IMR-90 (cell line): ENCODE measurements around the gene TSSC4. TPM values are rescaled to one million over a fixed set of nuclear protein-coding genes. Genes with fewer than 3 reads are reported as not detected.

ENCODE experiments used
- ATAC-seq: fragments of 200-7000 bp; cut with Tn5 transposase; 2 replicates; pipeline ENCODE4 v1.9.1; 2020; ENCODE audit warnings: low read depth, mild to moderate bottlenecking, moderate library complexity
- BruUV-seq: library from RNA; stranded (reverse); fragments of 400-500 nt; replicated peaks from 2 replicates; lab custom pipeline; 2021; lab: Mats Ljungman, UMichigan
- CTCF ChIA-PET: fragments of 300-600 bp; formaldehyde crosslinking; extraction: SDS; loops from one replicate; lab custom pipeline; 2021; ENCODE audit warnings: antibody characterized with exemption; lab: Yijun Ruan, JAX
- POLR2A ChIA-PET: fragments of 300-600 bp; sonication (Branson Sonifier 250); formaldehyde crosslinking; loops from one replicate; lab custom pipeline; 2022; ENCODE audit warnings: antibody characterized with exemption; ENCODE audit not compliant: unreplicated experiment; lab: Charles Lee
- DNase-seq: peaks from one replicate; pipeline ENCODE4 v3.0.0; 2013
- H2AFZ ChIP-seq: replicated peaks from 2 replicates; pipeline ENCODE3; 2013; ENCODE audit warnings: low read length, mild to moderate bottlenecking; ENCODE audit not compliant: poor library complexity
- H2AK5ac ChIP-seq: 2 replicates; pipeline ENCODE4 v1.6.1; 2013; ENCODE audit warnings: low read depth, low read length, inconsistent platforms
- H2AK9ac ChIP-seq: replicated peaks from 2 replicates; pipeline ENCODE3; 2013; ENCODE audit warnings: mild to moderate bottlenecking, low read depth, low read length, moderate library complexity; ENCODE audit not compliant: poor library complexity
- H2BK120ac ChIP-seq: 2 replicates; pipeline ENCODE4 v1.6.1; 2013; ENCODE audit warnings: low read depth, low read length, inconsistent platforms
- H2BK15ac ChIP-seq: 3 replicates; pipeline ENCODE4 v1.6.1; 2013; ENCODE audit warnings: low read depth, low read length, inconsistent platforms
- H2BK20ac ChIP-seq: 2 replicates; pipeline ENCODE4 v1.6.1; 2013; ENCODE audit warnings: low read depth, mild to moderate bottlenecking, inconsistent platforms, low read length, moderate library complexity
- H2BK5ac ChIP-seq: 2 replicates; pipeline ENCODE4 v1.6.1; 2013; ENCODE audit warnings: mild to moderate bottlenecking, low read depth, low read length, inconsistent platforms; ENCODE audit not compliant: poor library complexity, severe bottlenecking
- H3K14ac ChIP-seq: replicated peaks from 2 replicates; pipeline ENCODE4 v1.6.1; 2013; ENCODE audit warnings: low read depth, low read length, inconsistent platforms
- H3K18ac ChIP-seq: 2 replicates; pipeline ENCODE4 v1.6.1; 2013; ENCODE audit warnings: low read depth, low read length, control low read depth
- H3K23ac ChIP-seq: 2 replicates; pipeline ENCODE4 v1.6.1; 2013; ENCODE audit warnings: low read depth, low read length, inconsistent platforms
- H3K27ac ChIP-seq: 2 replicates; pipeline ENCODE4 v1.5.1; 2013; ENCODE audit warnings: mild to moderate bottlenecking, control low read depth, low read length; ENCODE audit not compliant: insufficient read depth
- H3K27me3 ChIP-seq: 2 replicates; pipeline ENCODE4 v1.6.1; 2013; ENCODE audit warnings: low read length; ENCODE audit not compliant: control insufficient read depth, insufficient read depth
- H3K36me3 ChIP-seq: 2 replicates; pipeline ENCODE4 v1.6.1; 2013; ENCODE audit warnings: low read length, mixed read lengths; ENCODE audit not compliant: control insufficient read depth, insufficient read depth
- H3K4ac ChIP-seq: 2 replicates; pipeline ENCODE4 v1.6.1; 2013; ENCODE audit warnings: low read depth, low read length, inconsistent platforms
- H3K4me1 ChIP-seq: 2 replicates; pipeline ENCODE4 v1.6.1; 2013; ENCODE audit warnings: low read length, mixed read lengths; ENCODE audit not compliant: control insufficient read depth, insufficient read depth
- H3K4me2 ChIP-seq: 2 replicates; pipeline ENCODE4 v1.6.1; 2013; ENCODE audit warnings: low read depth, mild to moderate bottlenecking, control low read depth, low read length, moderate library complexity
- H3K4me3 ChIP-seq: 2 replicates; pipeline ENCODE4 v1.5.1; 2013; ENCODE audit warnings: low read depth, mild to moderate bottlenecking, control low read depth, low read length, moderate library complexity; ENCODE audit not compliant: insufficient read depth
- H3K56ac ChIP-seq: 2 replicates; pipeline ENCODE4 v1.6.1; 2013; ENCODE audit warnings: low read length, inconsistent platforms; ENCODE audit not compliant: insufficient read depth; ENCODE audit errors: extremely low read depth
- H3K79me1 ChIP-seq, 2 experiments: 2 replicates each; pipeline ENCODE4 v1.6.1; 2013; ENCODE audit warnings: low read length in 2 of 2, inconsistent platforms in 1 of 2, low read depth in 1 of 2
- H3K9ac ChIP-seq: 2 replicates; pipeline ENCODE4 v1.6.1; 2013; ENCODE audit warnings: low read depth, low read length, control low read depth
- H3K9me1 ChIP-seq: 2 replicates; pipeline ENCODE4 v1.6.1; 2013; ENCODE audit warnings: low read length, inconsistent platforms; ENCODE audit not compliant: insufficient read depth
- H3K9me3 ChIP-seq: 2 replicates; pipeline ENCODE4 v1.6.1; 2013; ENCODE audit warnings: low read length; ENCODE audit not compliant: control insufficient read depth, insufficient read depth
- H4K20me1 ChIP-seq: 2 replicates; pipeline ENCODE4 v1.6.1; 2013; ENCODE audit warnings: low read length, inconsistent platforms; ENCODE audit not compliant: insufficient read depth
- H4K5ac ChIP-seq: 2 replicates; pipeline ENCODE4 v1.6.1; 2013; ENCODE audit warnings: mild to moderate bottlenecking, low read depth, low read length, control low read depth
- H4K8ac ChIP-seq, 2 experiments: 2 replicates each; pipeline ENCODE4 v1.6.1; 2013; ENCODE audit warnings: low read depth in 2 of 2, low read length in 2 of 2, control low read depth in 1 of 2, inconsistent platforms in 1 of 2
- H4K91ac ChIP-seq: 2 replicates; pipeline ENCODE4 v1.6.1; 2013; ENCODE audit warnings: low read depth, low read length, inconsistent platforms; ENCODE audit not compliant: insufficient read depth
- BHLHE40 ChIP-seq: fragments of 150-350 bp; IDR thresholded peaks from 2 replicates; pipeline ENCODE4 v1.6.1; 2016; ENCODE audit warnings: mild to moderate bottlenecking, low read depth, low read length
- CHD1 ChIP-seq: IDR thresholded peaks from 2 replicates; pipeline ENCODE4 v1.6.1; 2012; ENCODE audit warnings: low read depth, low read length, improper control_type of control experiment
- ELK1 ChIP-seq: fragments of 150-350 bp; IDR thresholded peaks from 2 replicates; pipeline ENCODE4 v1.6.1; 2016; ENCODE audit warnings: low read depth, mild to moderate bottlenecking, low read length, moderate library complexity, borderline replicate concordance
- FOS ChIP-seq: fragments of 150-350 bp; IDR thresholded peaks from 2 replicates; pipeline ENCODE4 v1.6.1; 2016; ENCODE audit warnings: low read depth, low read length
- MAFK ChIP-seq: IDR thresholded peaks from 2 replicates; pipeline ENCODE4 v1.6.1; 2012; ENCODE audit warnings: low read depth, low read length, improper control_type of control experiment
- MAZ ChIP-seq: IDR thresholded peaks from 2 replicates; pipeline ENCODE4 v1.6.1; 2012; ENCODE audit warnings: low read depth, mild to moderate bottlenecking, low read length, improper control_type of control experiment, moderate library complexity, borderline replicate concordance
- MXI1 ChIP-seq: IDR thresholded peaks from 2 replicates; pipeline ENCODE4 v1.6.1; 2012; ENCODE audit warnings: low read depth, mild to moderate bottlenecking, low read length, moderate library complexity, borderline replicate concordance
- NFE2L2 ChIP-seq: fragments of 150-350 bp; IDR thresholded peaks from 2 replicates; pipeline ENCODE4 v1.6.1; 2016; ENCODE audit warnings: low read depth, mild to moderate bottlenecking, low read length
- POLR2A ChIP-seq: IDR thresholded peaks from 2 replicates; pipeline ENCODE4 v1.6.1; 2012; ENCODE audit warnings: mild to moderate bottlenecking, low read depth, low read length
- RAD21 ChIP-seq: IDR thresholded peaks from 2 replicates; pipeline ENCODE4 v1.6.1; 2012; ENCODE audit warnings: low read length, improper control_type of control experiment
- RCOR1 ChIP-seq: IDR thresholded peaks from 2 replicates; pipeline ENCODE4 v1.6.1; 2012; ENCODE audit warnings: mild to moderate bottlenecking, low read length, improper control_type of control experiment; ENCODE audit not compliant: insufficient replicate concordance
- RFX5 ChIP-seq: IDR thresholded peaks from 2 replicates; pipeline ENCODE4 v1.8.0; 2012; ENCODE audit warnings: low read depth, mild to moderate bottlenecking, low read length, moderate library complexity
- SMC3 ChIP-seq: fragments of 150-350 bp; IDR thresholded peaks from 2 replicates; pipeline ENCODE4 v1.6.1; 2016; ENCODE audit warnings: low read depth, mild to moderate bottlenecking, antibody characterized with exemption, low read length, moderate library complexity
- USF2 ChIP-seq: fragments of 150-350 bp; IDR thresholded peaks from 2 replicates; pipeline ENCODE4 v1.6.1; 2017; ENCODE audit warnings: mild to moderate bottlenecking, antibody characterized with exemption, low read length, low read depth
- WGBS, 2 experiments: methylation state at CpG; one replicate each; pipeline versions ENCODE4 v1.1.5 to v1.1.7; 2013; ENCODE audit warnings: missing lambda C conversion rate in 2 of 2; ENCODE audit not compliant: insufficient read length in 1 of 2; ENCODE audit errors: extremely low coverage in 2 of 2; 5-methylcytosine and 5-hydroxymethylcytosine counted together
- dilution Hi-C: fragments of 300-500 bp; cut with HindIII; formaldehyde crosslinking; loops from one replicate; pipeline ENCODE4 v1.14.3; 2018; ENCODE audit warnings: low sequenced_read_pairs; ENCODE audit not compliant: unreplicated experiment
- in situ Hi-C: fragments of 300-500 bp; cut with MboI; formaldehyde crosslinking; loops from 3 replicates; pipeline ENCODE4 v1.14.3; 2019; ENCODE audit warnings: low sequenced_read_pairs, inconsistent platforms, mixed read lengths
- intact Hi-C: fragments of 100-400 bp; cut with micrococcal nuclease; formaldehyde crosslinking; loops from 2 replicates; pipeline ENCODE4 v1.10.0; 2022
- polyA plus RNA-seq, 3 experiments: library from polyadenylated mRNA; depleted of rRNA; stranded (reverse); fragments of >200 nt; gene quantifications; 2 replicates each; pipeline ENCODE4 v1.2.3, GENCODE V29; 2012; ENCODE audit warnings: low replicate concordance in 1 of 3
- total RNA-seq: library from RNA; depleted of rRNA; stranded (reverse); fragments of >200 nt; gene quantifications from 2 replicates; pipeline ENCODE4 v1.2.3, GENCODE V29; 2012

The TSSC4 gene
- total and polyA plus RNA-seq, 2 of the 4 experiments (the other 2 are of a cell fraction): 34.9 to 40.0 TPM

GRCh38 chr11:2436521-2437031 is 36.0 kb downstream of the TSSC4 start:
- Histone ChIP-seq H2BK15ac (no peak overlapping the region), H2AK5ac (no peak overlapping the region), H3K4ac (no peak overlapping the region), H3K23ac (no peak overlapping the region), H2BK20ac (no peak overlapping the region), H4K5ac (no peak overlapping the region), H3K9me3 (no peaks in the 10 kb centered on the region), H3K4me3 (no peak overlapping the region), H4K20me1 (no peaks in the 10 kb centered on the region), H3K14ac (no peak overlapping the region), H4K91ac (no peak overlapping the region), H3K56ac (no peak overlapping the region), H3K27me3 (peaks cover 19% of the 10 kb centered on the region), H3K9ac (no peak overlapping the region), H3K27ac (no peak overlapping the region), H3K36me3 (no peaks in the 10 kb centered on the region), H3K18ac (no peak overlapping the region), H2BK120ac (no peak overlapping the region), H4K8ac (no peak overlapping the region), H3K4me2 (no peak overlapping the region), H2AFZ (no peak overlapping the region), H2AK9ac (no peak overlapping the region), H3K79me1 (no peaks in the 10 kb centered on the region), H2BK5ac (no peak overlapping the region), H3K4me1 (no peaks in the 10 kb centered on the region), H3K9me1 (no peaks in the 10 kb centered on the region)
- TF ChIP-seq ELK1 (no peak), FOS (no peak), CHD1 (no peak), MXI1 (no peak), RFX5 (no peak), RCOR1 (no peak), BHLHE40 (no peak), NFE2L2 (no peak), SMC3 (no peak), USF2 (no peak), RAD21 (no peak), POLR2A (no peak), MAZ (no peak), MAFK (no peak)
- dilution Hi-C loops: no loop called here
- no TSS peak for BruUV-seq
- POLR2A ChIA-PET: no interaction called here
- CTCF ChIA-PET: interaction anchor here (1.0 kb wide), 1 partner anchor 97 kb away, joined by 4 read pairs; no protein-coding TSS in a partner anchor
- 70% methylated on average over 2 of the region's 13 CpGs; no CpG with 5 or more reads in 1 of the 2 experiments for WGBS, 2 experiments
- DNase-seq: no peak
- no peak for ATAC-seq
- intact Hi-C loops: no loop called here
- in situ Hi-C loops: loop anchor here (10.0 kb wide), 1 partner anchor 78 kb away; no protein-coding TSS in a partner anchor
